Retinal pigment epithelial cell (primary cell): ENCODE measurements around the gene PRAMEF7.
"Not testable (repeated sequence)": the region's sequence is repeated elsewhere in the genome, so short reads cannot be mapped to it uniquely, and the experiment has no call there.

Experiments used
- DNase-seq: peaks from one replicate; pipeline ENCODE4 v3.0.0-alpha.2; 2010; ENCODE audit warnings: low read depth
- H3K4me3 ChIP-seq: 2 replicates; pipeline ENCODE4 v1.5.1; 2011; ENCODE audit warnings: mild to moderate bottlenecking, low read length, control low read depth, moderate library complexity

The PRAMEF7 gene

GRCh38 chr1:12916310-12916709 is at the start of gene PRAMEF7:
Gene PRAMEF7 (plus strand): TSS chr1:12916610. CDS start chr1:12917693, 1,083 bp downstream.
- DNase-seq, H3K4me3 ChIP-seq: not testable (repeated sequence)

GRCh38 chr1:12878453-12878852 is 38.0 kb upstream of the PRAMEF7 start:
- DNase-seq, H3K4me3 ChIP-seq: not testable (repeated sequence)

- not testable (repeated sequence) for H3K4me3 ChIP-seq, DNase-seq
Measured at GRCh38 chr1:12886101-12886500, 30.3 kb upstream of the PRAMEF7 start, which contains the start of gene PRAMEF4. Gene PRAMEF4 (minus strand): TSS chr1:12886201. CDS start chr1:12883394, 2,807 bp downstream.

GRCh38 chr1:12898170-12898569 is 18.2 kb upstream of the PRAMEF7 start, which contains the start of gene PRAMEF10:
Gene PRAMEF10 (minus strand): TSS chr1:12898270. CDS start chr1:12895847, 2,423 bp downstream.
- not testable (repeated sequence) for H3K4me3 ChIP-seq

GRCh38 chr1:12899186-12899585 is 17.2 kb upstream of the PRAMEF7 start:
- not testable (repeated sequence) for DNase-seq, H3K4me3 ChIP-seq

More at GRCh38 chr1:12898170-12898569, 18.2 kb upstream of the PRAMEF7 start, which contains the start of gene PRAMEF10:
- not testable (repeated sequence) for DNase-seq

GRCh38 chr1:12903793-12904572 is 12.4 kb upstream of the PRAMEF7 start:
- not testable (repeated sequence) for DNase-seq, H3K4me3 ChIP-seq

GRCh38 chr1:12921749-12922148 is 5.3 kb downstream of the PRAMEF7 start:
- not testable (repeated sequence) for H3K4me3 ChIP-seq, DNase-seq

GRCh38 chr1:12924368-12924767 is 8.0 kb downstream of the PRAMEF7 start:
- not testable (repeated sequence) for DNase-seq, H3K4me3 ChIP-seq

- H3K4me3 ChIP-seq, DNase-seq: not testable (repeated sequence)
Measured at GRCh38 chr1:12947480-12947879, 31.1 kb downstream of the PRAMEF7 start, which contains the start of gene PRAMEF6. Gene PRAMEF6 (minus strand): TSS chr1:12947580. CDS start chr1:12942518, 5,062 bp downstream.
